Osteoblast (primary cell): ENCODE measurements around the gene ASCC1. TPM values are rescaled to one million over a fixed set of nuclear protein-coding genes. Genes with fewer than 3 reads are reported as not detected.
A peak's percentile ranks its signal among the peaks of the same experiment; 100 is the strongest.

Experiments used
- DNase-seq: peaks from one replicate; pipeline ENCODE4 v3.0.0; 2011; ENCODE audit warnings: low spot score, mixed read lengths; ENCODE audit not compliant: insufficient read length; ENCODE audit errors: missing footprints
- H2AFZ ChIP-seq: 2 replicates; pipeline ENCODE4 v1.6.0; 2011; ENCODE audit warnings: mild to moderate bottlenecking, low read length
- H3K27ac ChIP-seq: 2 replicates; pipeline ENCODE4 v1.5.1; 2011; ENCODE audit warnings: mild to moderate bottlenecking, low read depth, low read length, moderate library complexity
- H3K27me3 ChIP-seq: 2 replicates; pipeline ENCODE4 v1.6.0; 2012; ENCODE audit warnings: mild to moderate bottlenecking, control low read depth, inconsistent platforms, low read length, moderate library complexity; ENCODE audit not compliant: insufficient read depth
- H3K36me3 ChIP-seq: 2 replicates; pipeline ENCODE4 v1.5.1; 2011; ENCODE audit warnings: mild to moderate bottlenecking, low read length, control low read depth, moderate library complexity; ENCODE audit not compliant: insufficient read depth
- H3K4me1 ChIP-seq: 2 replicates; pipeline ENCODE4 v1.5.1; 2011; ENCODE audit warnings: mild to moderate bottlenecking, low read length, control low read depth, moderate library complexity; ENCODE audit not compliant: insufficient read depth
- H3K4me2 ChIP-seq: 2 replicates; pipeline ENCODE4 v1.6.0; 2011; ENCODE audit warnings: mild to moderate bottlenecking, low read length; ENCODE audit not compliant: insufficient read depth
- H3K4me3 ChIP-seq: fragments of 200-600 bp; sonication (generic); 3 replicates; pipeline ENCODE4 v1.5.1; 2012; ENCODE audit warnings: mild to moderate bottlenecking, low read length, inconsistent platforms; ENCODE audit not compliant: insufficient read depth
- H3K79me2 ChIP-seq: 2 replicates; pipeline ENCODE4 v1.6.0; 2012; ENCODE audit warnings: mild to moderate bottlenecking, low read length, control low read depth, inconsistent platforms; ENCODE audit not compliant: insufficient read depth
- H3K9me3 ChIP-seq: 2 replicates; pipeline ENCODE4 v1.5.1; 2011; ENCODE audit warnings: low read depth, low read length, control low read depth
- H4K20me1 ChIP-seq: 2 replicates; pipeline ENCODE4 v1.6.0; 2012; ENCODE audit warnings: mild to moderate bottlenecking, low read length, control low read depth; ENCODE audit not compliant: insufficient read depth
- total RNA-seq: library from RNA; depleted of rRNA; stranded (reverse); fragments of >200 nt; gene quantifications from 2 replicates; pipeline ENCODE4 v1.2.3, GENCODE V29; 2012
- TF ChIP-seq, protein P1 (sequence below): IDR thresholded peaks from 2 replicates; pipeline ENCODE4 v1.5.1; 2011; ENCODE audit warnings: mild to moderate bottlenecking, low read depth, low read length, moderate library complexity; ENCODE audit errors: extremely low read depth

The ASCC1 gene
- total RNA-seq, 1 donor, result 40.2 TPM

GRCh38 chr10:72067463-72068125 is 148.5 kb downstream of the ASCC1 start:
- H2AFZ ChIP-seq, result no peak overlapping the region

GRCh38 chr10:72066318-72067284 is 149.5 kb downstream of the ASCC1 start:
- TF ChIP-seq, protein P1, sequence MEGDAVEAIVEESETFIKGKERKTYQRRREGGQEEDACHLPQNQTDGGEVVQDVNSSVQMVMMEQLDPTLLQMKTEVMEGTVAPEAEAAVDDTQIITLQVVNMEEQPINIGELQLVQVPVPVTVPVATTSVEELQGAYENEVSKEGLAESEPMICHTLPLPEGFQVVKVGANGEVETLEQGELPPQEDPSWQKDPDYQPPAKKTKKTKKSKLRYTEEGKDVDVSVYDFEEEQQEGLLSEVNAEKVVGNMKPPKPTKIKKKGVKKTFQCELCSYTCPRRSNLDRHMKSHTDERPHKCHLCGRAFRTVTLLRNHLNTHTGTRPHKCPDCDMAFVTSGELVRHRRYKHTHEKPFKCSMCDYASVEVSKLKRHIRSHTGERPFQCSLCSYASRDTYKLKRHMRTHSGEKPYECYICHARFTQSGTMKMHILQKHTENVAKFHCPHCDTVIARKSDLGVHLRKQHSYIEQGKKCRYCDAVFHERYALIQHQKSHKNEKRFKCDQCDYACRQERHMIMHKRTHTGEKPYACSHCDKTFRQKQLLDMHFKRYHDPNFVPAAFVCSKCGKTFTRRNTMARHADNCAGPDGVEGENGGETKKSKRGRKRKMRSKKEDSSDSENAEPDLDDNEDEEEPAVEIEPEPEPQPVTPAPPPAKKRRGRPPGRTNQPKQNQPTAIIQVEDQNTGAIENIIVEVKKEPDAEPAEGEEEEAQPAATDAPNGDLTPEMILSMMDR, result no peak
- H4K20me1 ChIP-seq, result no peaks in the 10 kb centered on the region
- H3K36me3 ChIP-seq, result no peaks in the 10 kb centered on the region
- peaks cover 13% of the 10 kb centered on the region for H3K27me3 ChIP-seq
- no peaks in the 10 kb centered on the region for H3K79me2 ChIP-seq
- H3K27ac ChIP-seq, result no peak overlapping the region
- no peaks in the 10 kb centered on the region for H3K9me3 ChIP-seq
- H3K4me3 ChIP-seq, result no peak overlapping the region
- DNase-seq, result no peak
- no peaks in the 10 kb centered on the region for H3K4me1 ChIP-seq
- no peak overlapping the region for H2AFZ ChIP-seq
- no peak overlapping the region for H3K4me2 ChIP-seq

More at GRCh38 chr10:72067463-72068125, 148.5 kb downstream of the ASCC1 start:
- no peaks in the 10 kb centered on the region for H3K4me1 ChIP-seq
- no peak overlapping the region for H3K4me3 ChIP-seq
- TF ChIP-seq, protein P1, result no peak
- peaks cover 13% of the 10 kb centered on the region for H3K27me3 ChIP-seq
- H3K4me2 ChIP-seq, result no peak overlapping the region
- no peak for DNase-seq
- H3K27ac ChIP-seq, result no peak overlapping the region
- H3K9me3 ChIP-seq, result no peaks in the 10 kb centered on the region
- no peaks in the 10 kb centered on the region for H4K20me1 ChIP-seq
- H3K79me2 ChIP-seq, result no peaks in the 10 kb centered on the region
- no peaks in the 10 kb centered on the region for H3K36me3 ChIP-seq

GRCh38 chr10:72065439-72066025 is 150.5 kb downstream of the ASCC1 start:
- no peak overlapping the region for H3K27ac ChIP-seq
- H4K20me1 ChIP-seq, result no peaks in the 10 kb centered on the region
- no peak overlapping the region for H2AFZ ChIP-seq
- H3K36me3 ChIP-seq, result no peaks in the 10 kb centered on the region
- H3K9me3 ChIP-seq, result no peaks in the 10 kb centered on the region
- TF ChIP-seq, protein P1, result no peak
- no peak overlapping the region for H3K4me2 ChIP-seq
- no peaks in the 10 kb centered on the region for H3K4me1 ChIP-seq
- H3K79me2 ChIP-seq, result no peaks in the 10 kb centered on the region
- DNase-seq, result peak; percentile 80
- H3K27me3 ChIP-seq, result peaks cover 16% of the 10 kb centered on the region
- no peak overlapping the region for H3K4me3 ChIP-seq
